ENCODE measurements around the gene VASP.

DNA sequence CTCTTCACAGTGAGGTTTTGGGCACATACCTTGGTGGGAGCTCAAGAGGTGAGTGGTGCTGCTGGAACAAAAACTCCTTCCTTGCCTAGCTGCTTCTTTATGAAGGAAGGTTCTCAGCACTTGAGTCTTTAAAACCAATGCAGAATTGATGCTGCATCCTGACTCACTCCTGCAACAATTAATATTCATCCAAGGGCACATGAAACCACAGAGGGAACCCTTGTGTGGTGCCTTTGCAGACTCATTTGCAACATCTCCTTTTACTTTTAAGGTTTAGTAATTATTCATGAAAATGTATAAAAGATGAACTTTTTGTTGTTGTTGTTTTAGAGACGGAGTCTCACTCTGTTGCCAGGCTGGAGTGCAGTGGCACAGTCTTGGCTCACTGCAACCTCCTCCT, 47.2 kb downstream of the VASP start:
- TF ChIP-seq PHB2 (IDR thresholded peaks at IDR 0.05; ENCODE audit: low read depth): no peak
- TF ChIP-seq POLR2A (conservative IDR thresholded peaks at IDR 0.05): no peak
- TF ChIP-seq BRCA1 (IDR thresholded peaks at IDR 0.05): no peak
- no peak for TF ChIP-seq BRCA1 (CRISPR knock-in tag; IDR thresholded peaks at IDR 0.05)
- TF ChIP-seq JUN (IDR thresholded peaks at IDR 0.05; ENCODE audit: borderline replicate concordance, low read depth, low read length): no peak
- no peak for TF ChIP-seq JUN (CRISPR knock-in tag; IDR thresholded peaks at IDR 0.05; ENCODE audit: borderline replicate concordance)
- TF ChIP-seq XRCC4 (IDR thresholded peaks at IDR 0.05; ENCODE audit: extremely low read depth, insufficient read depth, insufficient read length): no peak
- TF ChIP-seq, protein P1, sequence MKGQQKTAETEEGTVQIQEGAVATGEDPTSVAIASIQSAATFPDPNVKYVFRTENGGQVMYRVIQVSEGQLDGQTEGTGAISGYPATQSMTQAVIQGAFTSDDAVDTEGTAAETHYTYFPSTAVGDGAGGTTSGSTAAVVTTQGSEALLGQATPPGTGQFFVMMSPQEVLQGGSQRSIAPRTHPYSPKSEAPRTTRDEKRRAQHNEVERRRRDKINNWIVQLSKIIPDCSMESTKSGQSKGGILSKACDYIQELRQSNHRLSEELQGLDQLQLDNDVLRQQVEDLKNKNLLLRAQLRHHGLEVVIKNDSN (CRISPR knock-in tag; IDR thresholded peaks at IDR 0.05): no peak

All from K562 (cell line).